OCI-LY1 (cell line): Measurements from ENCODE around the gene C22orf39.

Source experiments
- CTCF ChIP-seq: fragments of 200-600 bp; sonication (generic), shearing (Covaris generic); IDR thresholded peaks from 2 replicates; pipeline ENCODE4 v1.5.1; 2017; ENCODE audit warnings: mild to moderate bottlenecking, antibody characterized with exemption, low read length, moderate library complexity, mixed read lengths
- EZH2 ChIP-seq: fragments of 200-600 bp; sonication (generic), shearing (Covaris generic); IDR thresholded peaks from 2 replicates; pipeline ENCODE4 v1.8.0; 2017; ENCODE audit warnings: borderline replicate concordance, mixed run types, mild to moderate bottlenecking, antibody characterized with exemption, low read length, moderate library complexity, mixed read lengths

GRCh38 chr22:19480789-19481188 is 33.3 kb upstream of the C22orf39 start:
- TF ChIP-seq CTCF (no peak), EZH2 (no peak)
